Hepatocyte (in vitro differentiated cells): ENCODE results near the gene CNOT11. TPM values are rescaled to one million over a fixed set of nuclear protein-coding genes. Genes with fewer than 3 reads are reported as not detected.
A peak's percentile ranks its signal among the peaks of the same experiment; 100 is the strongest.

Experiments
- DNase-seq: peaks from one replicate; pipeline ENCODE4 v3.0.0-alpha.2; 2016; ENCODE audit warnings: low spot score
- H2AFZ ChIP-seq: fragments of 200-600 bp; sonication (generic); 2 replicates; pipeline ENCODE4 v1.6.0; 2016; ENCODE audit warnings: antibody characterized with exemption, mild to moderate bottlenecking
- H3K27ac ChIP-seq: fragments of 200-600 bp; sonication (generic); 2 replicates; pipeline ENCODE4 v1.5.1; 2016; ENCODE audit warnings: mild to moderate bottlenecking
- H3K27me3 ChIP-seq: fragments of 200-600 bp; sonication (generic); 2 replicates; pipeline ENCODE4 v1.6.1; 2016
- H3K36me3 ChIP-seq: fragments of 200-600 bp; sonication (generic); replicated peaks from 2 replicates; pipeline ENCODE4 v1.5.1; 2016; ENCODE audit warnings: low read depth; ENCODE audit not compliant: insufficient read depth
- H3K4me1 ChIP-seq: fragments of 200-600 bp; sonication (generic); 2 replicates; pipeline ENCODE4 v1.5.1; 2016; ENCODE audit warnings: mild to moderate bottlenecking, moderate library complexity; ENCODE audit not compliant: insufficient read depth
- H3K4me2 ChIP-seq: fragments of 200-600 bp; sonication (generic); 2 replicates; pipeline ENCODE4 v1.6.0; 2016
- H3K4me3 ChIP-seq: fragments of 200-600 bp; sonication (generic); 2 replicates; pipeline ENCODE4 v1.5.1; 2016; ENCODE audit warnings: mild to moderate bottlenecking
- H3K79me2 ChIP-seq: fragments of 200-600 bp; sonication (generic); 2 replicates; pipeline ENCODE4 v1.6.0; 2017; ENCODE audit warnings: mild to moderate bottlenecking
- H3K9me2 ChIP-seq: fragments of 200-600 bp; sonication (generic); replicated peaks from 2 replicates; pipeline ENCODE4 v1.6.0; 2017; ENCODE audit warnings: mild to moderate bottlenecking; ENCODE audit not compliant: insufficient read depth
- H3K9me3 ChIP-seq: fragments of 200-600 bp; sonication (generic); 2 replicates; pipeline ENCODE4 v1.5.1; 2016; ENCODE audit warnings: low read depth, mild to moderate bottlenecking
- H4K20me1 ChIP-seq: fragments of 200-600 bp; sonication (generic); 2 replicates; pipeline ENCODE4 v1.6.0; 2016; ENCODE audit warnings: mild to moderate bottlenecking; ENCODE audit not compliant: insufficient read depth, poor library complexity, severe bottlenecking
- EZH2 ChIP-seq: fragments of 200-600 bp; sonication (generic); IDR thresholded peaks from 2 replicates; pipeline ENCODE4 v1.6.1; 2016; ENCODE audit warnings: antibody characterized with exemption, mild to moderate bottlenecking, borderline replicate concordance
- EZH2phosphoT487 ChIP-seq: fragments of 200-600 bp; sonication (generic); IDR thresholded peaks from one replicate; pipeline ENCODE4 v1.6.1; 2018; ENCODE audit warnings: antibody characterized with exemption, mild to moderate bottlenecking, low read depth, moderate library complexity; ENCODE audit not compliant: unreplicated experiment, severe bottlenecking
- WGBS: methylation state at CpG from one replicate; pipeline ENCODE4 v1.1.6; 2016; ENCODE audit warnings: low lambda C conversion rate; ENCODE audit errors: missing lambda C conversion rate; 5-methylcytosine and 5-hydroxymethylcytosine counted together
- polyA plus RNA-seq: library from polyadenylated mRNA; unstranded; fragments of >200 nt; fragmentation: Nextera tagmentation; extraction: Ambion mirVana; gene quantifications from 2 replicates; pipeline ENCODE4 v1.2.1, GENCODE V29; 2016
- total RNA-seq: library from RNA; depleted of rRNA; stranded (reverse); fragments of >200 nt; gene quantifications from 2 replicates; pipeline ENCODE4 v1.2.3, GENCODE V29; 2014
- TF ChIP-seq, protein P1 (sequence below): fragments of 200-600 bp; sonication (generic); IDR thresholded peaks from 2 replicates; pipeline ENCODE4 v1.5.1; 2016; ENCODE audit warnings: antibody characterized with exemption, mild to moderate bottlenecking; ENCODE audit not compliant: poor library complexity

The CNOT11 gene
- total and polyA plus RNA-seq, 2 experiments from 2014 or later = 57.7 to 61.8 TPM

DNA sequence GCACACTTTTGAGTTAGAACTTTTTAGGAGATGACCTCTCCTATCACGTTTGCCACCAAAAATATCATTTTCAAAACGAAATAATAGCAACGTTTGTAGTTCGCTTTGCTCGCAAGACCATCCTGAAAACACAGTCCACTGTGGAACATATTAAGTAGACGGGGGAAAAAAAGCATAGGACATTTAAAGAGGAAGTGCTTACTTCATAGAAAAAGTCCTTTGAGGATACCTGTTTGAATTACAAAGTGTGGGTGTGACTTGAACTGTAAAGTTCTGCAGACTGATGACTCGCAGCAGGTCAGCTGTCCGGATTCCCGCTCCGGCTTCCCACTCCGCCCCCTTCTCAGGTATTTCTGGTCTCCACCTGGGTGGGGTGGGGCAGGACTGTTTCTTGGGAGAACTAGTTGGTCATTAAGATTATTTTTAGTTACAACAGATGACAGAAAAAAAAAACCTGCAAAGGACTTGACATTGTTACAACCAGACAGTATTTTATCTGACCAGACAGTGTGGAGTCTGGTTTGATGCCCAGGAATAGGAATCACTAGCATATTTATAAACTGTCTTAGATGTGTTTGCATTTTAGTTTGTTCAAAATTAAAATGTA lies 13.3 kb downstream of the CNOT11 start:
- Histone ChIP-seq H3K4me3 (no peak overlapping the region), H4K20me1 (no peaks in the 10 kb centered on the region), H3K4me1 (peaks cover 17% of the 10 kb centered on the region), H3K9me2 (no peaks in the 10 kb centered on the region), H3K9me3 (no peaks in the 10 kb centered on the region), H3K27ac (peak overlapping the region; percentile 78), H3K27me3 (no peaks in the 10 kb centered on the region), H2AFZ (no peak overlapping the region), H3K79me2 (peaks cover 8% of the 10 kb centered on the region), H3K36me3 (no peaks in the 10 kb centered on the region), H3K4me2 (no peak overlapping the region)
- TF ChIP-seq, protein P1, sequence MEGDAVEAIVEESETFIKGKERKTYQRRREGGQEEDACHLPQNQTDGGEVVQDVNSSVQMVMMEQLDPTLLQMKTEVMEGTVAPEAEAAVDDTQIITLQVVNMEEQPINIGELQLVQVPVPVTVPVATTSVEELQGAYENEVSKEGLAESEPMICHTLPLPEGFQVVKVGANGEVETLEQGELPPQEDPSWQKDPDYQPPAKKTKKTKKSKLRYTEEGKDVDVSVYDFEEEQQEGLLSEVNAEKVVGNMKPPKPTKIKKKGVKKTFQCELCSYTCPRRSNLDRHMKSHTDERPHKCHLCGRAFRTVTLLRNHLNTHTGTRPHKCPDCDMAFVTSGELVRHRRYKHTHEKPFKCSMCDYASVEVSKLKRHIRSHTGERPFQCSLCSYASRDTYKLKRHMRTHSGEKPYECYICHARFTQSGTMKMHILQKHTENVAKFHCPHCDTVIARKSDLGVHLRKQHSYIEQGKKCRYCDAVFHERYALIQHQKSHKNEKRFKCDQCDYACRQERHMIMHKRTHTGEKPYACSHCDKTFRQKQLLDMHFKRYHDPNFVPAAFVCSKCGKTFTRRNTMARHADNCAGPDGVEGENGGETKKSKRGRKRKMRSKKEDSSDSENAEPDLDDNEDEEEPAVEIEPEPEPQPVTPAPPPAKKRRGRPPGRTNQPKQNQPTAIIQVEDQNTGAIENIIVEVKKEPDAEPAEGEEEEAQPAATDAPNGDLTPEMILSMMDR = no peak
- TF ChIP-seq EZH2phosphoT487 = no peak
- no peak for TF ChIP-seq EZH2
- DNase-seq = peak; percentile 78
- WGBS = 67% methylated on average over 11 of the region's 11 CpGs

GRCh38 chr2:101267671-101268656 lies 15.3 kb downstream of the CNOT11 start:
- no peak overlapping the region for H3K4me2 ChIP-seq
- no peaks in the 10 kb centered on the region for H4K20me1 ChIP-seq
- no peak for DNase-seq
- no peaks in the 10 kb centered on the region for H3K9me3 ChIP-seq
- no peak overlapping the region for H2AFZ ChIP-seq
- peak overlapping the region; percentile 39 for H3K27ac ChIP-seq
- peaks cover 3% of the 10 kb centered on the region for H3K79me2 ChIP-seq
- H3K4me1 ChIP-seq = peaks cover 17% of the 10 kb centered on the region
- TF ChIP-seq EZH2 (no peak), EZH2phosphoT487 (no peak)
- TF ChIP-seq, protein P1 = no peak
- H3K4me3 ChIP-seq = no peak overlapping the region
- no peaks in the 10 kb centered on the region for H3K27me3 ChIP-seq
- WGBS = 67% methylated on average over 15 of the region's 15 CpGs
- no peaks in the 10 kb centered on the region for H3K9me2 ChIP-seq
- H3K36me3 ChIP-seq = no peaks in the 10 kb centered on the region

- Histone ChIP-seq H3K36me3 (no peaks in the 10 kb centered on the region), H3K4me1 (peaks cover 14% of the 10 kb centered on the region)
Measured at GRCh38 chr2:101270700-101271259, 18.1 kb downstream of the CNOT11 start.

More at GRCh38 chr2:101270700-101271259, 18.1 kb downstream of the CNOT11 start:
- TF ChIP-seq EZH2 (no peak), EZH2phosphoT487 (no peak)
- TF ChIP-seq, protein P1 = no peak
- Histone ChIP-seq H4K20me1 (no peaks in the 10 kb centered on the region), H3K4me2 (no peak overlapping the region), H2AFZ (no peak overlapping the region), H3K27me3 (no peaks in the 10 kb centered on the region), H3K79me2 (no peaks in the 10 kb centered on the region), H3K27ac (no peak overlapping the region), H3K9me3 (no peaks in the 10 kb centered on the region), H3K9me2 (no peaks in the 10 kb centered on the region), H3K4me3 (no peak overlapping the region)
- DNase-seq = no peak
- WGBS = 97% methylated on average over 8 of the region's 8 CpGs
